ENCODE data around the gene PTPRR. TPM values are rescaled to one million over a fixed set of nuclear protein-coding genes. Genes with fewer than 3 reads are reported as not detected.

Gene PTPRR
- total and polyA plus RNA-seq, 2 of the 4 experiments (the other 2 are of a cell fraction) = 0.18 to 0.21 TPM

DNA sequence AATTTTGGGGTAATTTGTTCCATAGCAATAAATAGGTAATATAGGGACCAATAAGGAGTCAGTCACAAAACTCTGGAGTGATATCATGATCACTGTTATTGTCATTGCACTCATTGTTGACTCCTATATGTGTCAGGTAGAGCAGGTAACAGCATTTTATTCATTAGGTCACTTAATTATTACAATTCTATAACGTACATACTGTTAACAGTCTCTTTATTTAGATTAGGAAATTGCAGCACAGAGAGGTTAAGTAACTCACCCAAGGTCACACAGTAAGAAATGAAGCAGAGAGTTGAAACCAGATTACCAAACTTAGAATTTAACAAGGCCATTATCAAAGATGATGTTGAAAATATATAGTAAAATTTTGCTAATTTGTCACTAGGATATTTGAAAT is 233.6 kb downstream of the PTPRR start:
- Histone ChIP-seq H2BK15ac (ENCODE audit: low read depth, low read length) (no peak overlapping the region), H2AFZ (replicated peaks; ENCODE audit: low read length, poor library complexity) (no peak overlapping the region), H3K23ac (ENCODE audit: low read depth, low read length) (no peak overlapping the region), H3K9me3 (ENCODE audit: control insufficient read depth, insufficient read depth, low read length) (no peaks in the 10 kb centered on the region), H3K4ac (ENCODE audit: low read depth, low read length) (no peak overlapping the region), H3K56ac (ENCODE audit: extremely low read depth, insufficient read depth, low read length) (no peak overlapping the region), H3K18ac (ENCODE audit: low read depth, low read length) (no peak overlapping the region), H2AK5ac (ENCODE audit: low read depth, low read length) (no peak overlapping the region), H2BK120ac (ENCODE audit: low read depth, low read length) (no peak overlapping the region), H3K79me1 (ENCODE audit: low read depth in 1 of 2, low read length in 2 of 2) (no peaks in the 10 kb centered on the region), H3K4me2 (ENCODE audit: low read depth, low read length) (no peak overlapping the region), H4K91ac (ENCODE audit: insufficient read depth, low read depth, low read length) (no peak overlapping the region), H2BK20ac (ENCODE audit: low read depth, low read length) (no peak overlapping the region), H3K27ac (ENCODE audit: insufficient read depth, low read length) (no peak overlapping the region), H3K36me3 (ENCODE audit: control insufficient read depth, insufficient read depth, low read length) (no peaks in the 10 kb centered on the region), H4K20me1 (ENCODE audit: insufficient read depth, low read length) (no peaks in the 10 kb centered on the region), H3K9me1 (ENCODE audit: insufficient read depth, low read length) (no peaks in the 10 kb centered on the region; the same call in 1 of the 2 replicates), H3K27me3 (ENCODE audit: control insufficient read depth, insufficient read depth, low read length) (no peaks in the 10 kb centered on the region), H3K4me1 (ENCODE audit: control insufficient read depth, insufficient read depth, low read length) (peaks cover 2% of the 10 kb centered on the region; the same call in 1 of the 2 replicates), H3K4me3 (ENCODE audit: insufficient read depth, low read depth, low read length) (no peak overlapping the region), H2BK5ac (ENCODE audit: low read depth, low read length, poor library complexity, severe bottlenecking) (no peak overlapping the region), H4K5ac (ENCODE audit: low read depth, low read length) (no peak overlapping the region), H3K9ac (ENCODE audit: low read depth, low read length) (no peak overlapping the region), H2AK9ac (replicated peaks; ENCODE audit: low read depth, low read length, poor library complexity) (no peak overlapping the region), H3K14ac (replicated peaks; ENCODE audit: low read depth, low read length) (no peak overlapping the region), H4K8ac (ENCODE audit: low read depth in 2 of 2, low read length in 2 of 2) (no peak overlapping the region)
- ChIA-PET POLR2A (ENCODE audit: unreplicated experiment) (no interaction called here), CTCF (no interaction called here)
- WGBS, 2 experiments (ENCODE audit: extremely low coverage in 2 of 2, insufficient read length in 1 of 2) = no CpG with 5 or more reads among the region's 1 CpG
- ATAC-seq (ENCODE audit: low read depth) = no peak
- intact Hi-C loops (cut with micrococcal nuclease) = no loop called here
- no TSS peak for BruUV-seq (replicated peaks)
- TF ChIP-seq MAZ (IDR thresholded peaks at IDR 0.05; ENCODE audit: borderline replicate concordance, low read depth, low read length) (no peak), NFE2L2 (IDR thresholded peaks at IDR 0.05; ENCODE audit: low read depth, low read length) (no peak), MAFK (IDR thresholded peaks at IDR 0.05; ENCODE audit: low read depth, low read length) (no peak), RAD21 (IDR thresholded peaks at IDR 0.05; ENCODE audit: low read length) (no peak), CEBPB (IDR thresholded peaks at IDR 0.05; ENCODE audit: low read depth, low read length) (no peak)
- dilution Hi-C loops (cut with HindIII; ENCODE audit: low sequenced_read_pairs, unreplicated experiment) = no loop called here
- no peak for DNase-seq
- in situ Hi-C loops (cut with MboI; ENCODE audit: low sequenced_read_pairs) = no loop called here

Data from IMR-90 (cell line).